HG03025 (cell line): ENCODE measurements around the gene CAGE1.
"Not testable (repeated sequence)": the region's sequence is repeated elsewhere in the genome, so short reads cannot be mapped to it uniquely, and the experiment has no call there.

Source experiments
- ATAC-seq: cut with Tn5 transposase; IDR thresholded peaks from one replicate; pipeline ENCODE4 v1.9.1; 2021; ENCODE audit warnings: mild to moderate bottlenecking, moderate library complexity; ENCODE audit not compliant: unreplicated experiment, low FRiP score

The CAGE1 gene

GRCh38 chr6:7410851-7411250 lies 21.3 kb upstream of the CAGE1 start:
- ATAC-seq: no peak

GRCh38 chr6:7409740-7410139 lies 20.2 kb upstream of the CAGE1 start:
- ATAC-seq: no peak

DNA sequence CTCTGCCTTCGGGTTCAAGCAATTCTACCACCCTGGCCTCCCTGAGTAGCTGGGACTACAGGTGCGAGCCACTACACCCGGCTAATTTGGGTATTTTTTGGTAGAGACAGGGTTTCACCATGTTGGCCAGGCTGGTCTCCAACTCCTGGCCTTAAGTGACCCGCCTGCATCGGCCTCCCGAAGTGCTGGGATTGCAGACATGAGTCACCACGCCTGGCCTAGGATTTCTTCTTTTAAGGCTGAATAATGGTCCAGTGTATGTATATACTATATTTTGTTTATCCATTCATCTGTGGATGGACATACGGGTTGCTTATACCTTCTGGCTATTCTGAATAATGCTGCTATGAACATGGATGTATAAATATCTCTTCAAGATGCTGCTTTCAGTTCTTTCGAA lies 17.2 kb upstream of the CAGE1 start:
- no peak for ATAC-seq

DNA sequence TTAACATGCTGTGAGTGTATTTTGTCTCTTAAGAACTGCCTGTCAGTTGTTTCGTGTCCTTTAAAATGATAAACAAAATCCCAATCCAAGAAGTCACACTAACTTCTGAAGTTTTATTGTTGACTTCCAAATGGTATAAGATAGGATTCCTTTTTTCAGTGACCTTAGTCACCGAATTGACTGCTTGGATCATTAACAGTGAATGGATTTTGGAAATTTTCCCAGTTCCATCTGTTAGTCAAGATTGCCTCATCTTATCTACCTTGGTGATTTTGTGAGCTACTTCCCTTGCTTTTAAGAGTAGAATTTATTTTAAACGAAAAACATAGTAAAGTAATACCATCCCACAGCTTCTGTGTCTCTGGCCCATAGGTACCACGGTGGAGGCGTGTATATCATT lies 15.0 kb upstream of the CAGE1 start:
- ATAC-seq: no peak

GRCh38 chr6:7402716-7403115 lies 13.2 kb upstream of the CAGE1 start:
- ATAC-seq: no peak

GRCh38 chr6:7401075-7401474 lies 11.5 kb upstream of the CAGE1 start:
- ATAC-seq: no peak

DNA sequence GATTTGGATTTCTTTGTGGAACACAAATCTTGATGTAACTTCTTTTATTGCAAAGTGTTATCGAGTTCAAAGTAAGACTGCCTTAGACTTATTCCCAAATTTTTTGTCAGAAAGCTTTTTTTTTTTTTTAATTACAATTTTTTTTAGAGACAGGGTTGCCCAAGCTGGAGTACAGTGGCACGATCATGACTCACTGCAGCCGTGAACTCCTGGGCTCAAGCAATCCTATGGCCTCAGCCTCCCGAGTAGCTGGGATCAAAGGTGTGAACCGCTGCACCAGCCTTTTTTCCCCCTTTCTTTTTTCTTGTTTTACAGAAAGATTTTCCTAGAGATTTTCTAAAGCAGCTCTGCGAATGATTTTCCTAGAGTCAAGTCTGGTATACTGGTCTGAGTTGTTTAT lies 2.9 kb upstream of the CAGE1 start:
- no peak for ATAC-seq

GRCh38 chr6:7391151-7391550 lies 1.6 kb upstream of the CAGE1 start:
- no peak for ATAC-seq

DNA sequence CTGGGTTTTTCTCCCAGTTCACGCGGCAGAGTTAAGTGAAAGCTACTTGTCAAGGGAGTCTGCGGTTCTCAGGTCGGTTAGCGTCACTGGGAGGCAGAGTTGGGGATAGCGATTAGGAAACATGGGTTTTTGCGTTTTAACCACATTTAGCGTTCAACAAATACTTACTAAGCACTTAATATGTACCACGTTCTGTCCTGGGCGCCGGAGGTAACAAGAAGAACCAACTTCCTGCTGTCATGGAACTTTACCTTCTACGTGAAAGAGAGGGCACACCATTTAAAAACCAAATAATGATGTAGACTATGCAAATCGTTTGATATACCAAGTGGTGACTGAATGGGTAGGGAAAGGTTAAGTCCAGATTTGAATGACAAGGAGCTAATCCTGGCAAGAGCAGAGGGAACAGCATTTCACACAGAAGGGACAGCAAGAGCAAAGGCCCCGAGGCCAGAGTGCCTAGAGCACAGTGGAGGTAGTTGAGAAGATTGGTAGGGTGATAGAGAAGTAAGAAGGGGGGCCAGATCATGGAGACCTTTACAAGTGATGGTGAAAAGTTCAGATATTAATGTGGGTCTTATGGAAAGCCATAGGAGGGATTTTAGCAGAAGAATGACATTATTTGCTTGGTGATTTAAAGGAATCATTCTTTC lies 810 bp upstream of the CAGE1 start:
- peak; percentile 13 for ATAC-seq

DNA sequence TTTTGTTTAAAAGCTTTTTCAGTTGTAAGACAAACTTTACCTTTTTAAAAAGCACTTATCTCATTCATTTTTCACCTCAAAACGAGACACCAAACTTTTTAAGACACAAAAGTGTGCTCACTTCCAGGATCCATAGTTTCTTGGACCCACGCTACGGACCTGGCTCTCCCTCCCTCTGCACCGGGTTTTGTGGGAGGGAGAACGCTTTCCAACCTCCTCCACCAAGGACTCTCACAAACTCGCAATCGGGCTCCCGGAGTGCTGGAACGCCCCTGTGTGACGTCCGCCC lies 436 bp downstream of the CAGE1 start:
- no peak for ATAC-seq

DNA sequence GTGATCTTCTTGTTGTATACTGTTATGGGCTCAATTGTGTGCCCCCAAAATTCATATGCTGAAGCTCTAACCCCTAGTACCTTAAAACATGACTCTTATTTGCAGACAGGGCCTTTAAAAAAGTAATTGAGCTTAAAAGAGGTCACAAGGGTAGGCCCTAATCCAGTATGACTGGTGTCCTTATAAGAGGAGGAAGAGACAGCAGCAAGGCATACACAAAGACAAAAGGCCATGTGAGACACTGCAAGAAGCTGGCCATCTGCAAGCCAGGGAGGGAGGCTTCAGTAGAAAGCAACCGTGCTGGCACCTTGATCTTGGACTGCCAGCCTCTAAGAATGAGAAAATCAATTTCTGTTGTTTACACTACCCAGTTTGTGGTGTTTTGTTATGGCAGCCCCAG lies 8.4 kb downstream of the CAGE1 start:
- ATAC-seq: no peak

DNA sequence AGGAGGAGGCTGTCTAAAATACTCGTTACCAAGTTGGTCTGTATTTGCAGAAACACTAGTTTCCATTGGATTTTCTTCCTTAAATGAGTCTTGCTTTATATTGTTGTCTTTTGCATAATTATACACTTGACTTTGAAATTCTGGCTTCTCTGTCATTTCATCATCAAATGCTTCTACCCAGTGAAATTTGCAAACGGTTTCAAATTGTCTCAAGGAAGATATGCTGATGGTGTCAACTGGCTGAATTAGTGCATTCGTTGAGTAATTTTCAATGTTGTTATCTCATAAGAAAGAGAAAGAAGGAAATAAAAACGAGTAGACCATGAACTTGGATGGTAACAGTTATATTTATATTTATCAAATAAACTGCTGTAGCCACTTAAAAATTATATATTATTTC lies 10.8 kb downstream of the CAGE1 start:
- no peak for ATAC-seq

GRCh38 chr6:7377961-7378360 lies 11.6 kb downstream of the CAGE1 start:
- ATAC-seq: no peak

DNA sequence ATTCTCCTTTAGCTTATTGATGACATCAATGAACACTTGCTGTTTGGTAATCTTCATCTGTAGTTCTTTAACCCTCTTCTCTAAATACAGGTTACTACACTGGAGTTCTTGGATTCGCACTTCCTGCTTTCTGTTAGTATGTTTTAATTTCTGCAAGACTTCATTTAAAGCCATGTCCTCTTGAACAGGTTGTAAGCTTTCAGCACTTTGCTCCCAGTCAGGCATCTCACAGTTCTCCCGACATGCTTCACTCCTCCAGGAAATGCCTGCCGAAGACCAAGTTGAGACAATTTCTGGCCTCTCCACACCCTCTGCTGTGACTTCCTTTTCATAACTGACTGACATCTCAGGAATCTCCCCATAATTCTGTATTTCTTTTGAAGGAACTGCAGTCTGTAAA lies 15.8 kb downstream of the CAGE1 start:
- no peak for ATAC-seq

DNA sequence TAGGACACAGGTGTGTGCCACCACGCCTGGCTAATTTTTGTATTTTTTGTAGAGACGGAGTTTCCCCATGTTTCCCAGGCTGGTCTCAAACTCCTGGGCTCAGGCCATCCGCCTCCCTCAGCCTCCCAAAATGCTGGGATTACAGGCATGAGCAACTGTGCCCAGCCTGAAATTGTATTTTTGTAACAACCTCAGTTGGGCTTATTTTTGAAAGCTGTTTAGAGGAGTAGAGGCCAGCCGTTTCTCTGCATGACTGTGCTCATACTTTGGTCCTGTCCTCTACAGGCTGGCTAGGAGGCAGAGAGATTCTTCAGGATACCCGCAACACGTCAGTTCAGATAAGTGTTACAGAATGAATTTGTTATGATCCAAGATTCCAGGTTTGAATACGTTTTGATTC lies 22.1 kb downstream of the CAGE1 start:
- ATAC-seq: no peak

- ATAC-seq: not testable (repeated sequence)
These were observed 37.6 kb downstream of the CAGE1 start for GRCh38 chr6:7351916-7352315.

GRCh38 chr6:7350591-7350990 lies 39.0 kb downstream of the CAGE1 start:
- ATAC-seq: not testable (repeated sequence)

- ATAC-seq: not testable (repeated sequence)
These were observed 42.0 kb downstream of the CAGE1 start for GRCh38 chr6:7347551-7347997.

GRCh38 chr6:7344773-7345450 lies 44.6 kb downstream of the CAGE1 start:
- ATAC-seq: not testable (repeated sequence)

- ATAC-seq: no peak
These were observed 45.7 kb downstream of the CAGE1 start for GRCh38 chr6:7343546-7344475.

GRCh38 chr6:7341989-7342742 lies 47.4 kb downstream of the CAGE1 start:
- no peak for ATAC-seq
